GM12875 (cell line): ENCODE measurements around the gene SPDYC.

ENCODE experiments used
- H3K4me3 ChIP-seq: one replicate; pipeline ENCODE4 v1.5.1; 2011; ENCODE audit warnings: low read depth, low read length, control low read depth
- TF ChIP-seq, protein P1 (sequence below): IDR thresholded peaks from 2 replicates; pipeline ENCODE4 v1.5.1; 2011; ENCODE audit warnings: low read depth, mild to moderate bottlenecking, control low read depth, inconsistent platforms, low read length, moderate library complexity, borderline replicate concordance; ENCODE audit not compliant: insufficient read depth

SPDYC gene

DNA sequence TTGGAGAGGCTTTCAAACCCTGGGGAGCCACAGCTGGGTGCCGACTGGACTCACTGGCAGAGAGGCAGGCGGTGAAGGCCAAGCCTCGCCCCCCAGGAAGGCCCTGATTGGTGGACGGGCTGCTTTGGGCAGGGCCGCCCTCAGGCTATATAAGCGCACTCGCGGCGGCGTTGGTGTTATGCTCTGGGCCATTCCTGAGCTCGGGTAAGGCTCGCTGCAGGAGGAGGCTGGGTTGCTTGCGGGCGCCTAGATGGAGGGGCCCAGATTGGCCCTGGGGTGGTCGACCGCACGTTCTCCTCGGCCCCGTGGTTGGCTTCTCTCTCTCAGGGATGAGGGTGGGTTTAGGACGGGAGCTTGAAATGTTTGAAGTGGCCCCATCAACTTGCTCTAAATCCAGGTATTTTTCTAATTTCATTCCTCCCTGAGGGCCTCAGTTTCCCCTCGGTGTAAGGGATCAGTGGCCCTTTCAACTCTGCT lies at the start of gene SPDYC:
TSS of gene SPDYC (plus strand) at position 176 of the 477 bp plus-strand sequence. CDS start 1,125 bp downstream, outside the sequence.
- TF ChIP-seq, protein P1, sequence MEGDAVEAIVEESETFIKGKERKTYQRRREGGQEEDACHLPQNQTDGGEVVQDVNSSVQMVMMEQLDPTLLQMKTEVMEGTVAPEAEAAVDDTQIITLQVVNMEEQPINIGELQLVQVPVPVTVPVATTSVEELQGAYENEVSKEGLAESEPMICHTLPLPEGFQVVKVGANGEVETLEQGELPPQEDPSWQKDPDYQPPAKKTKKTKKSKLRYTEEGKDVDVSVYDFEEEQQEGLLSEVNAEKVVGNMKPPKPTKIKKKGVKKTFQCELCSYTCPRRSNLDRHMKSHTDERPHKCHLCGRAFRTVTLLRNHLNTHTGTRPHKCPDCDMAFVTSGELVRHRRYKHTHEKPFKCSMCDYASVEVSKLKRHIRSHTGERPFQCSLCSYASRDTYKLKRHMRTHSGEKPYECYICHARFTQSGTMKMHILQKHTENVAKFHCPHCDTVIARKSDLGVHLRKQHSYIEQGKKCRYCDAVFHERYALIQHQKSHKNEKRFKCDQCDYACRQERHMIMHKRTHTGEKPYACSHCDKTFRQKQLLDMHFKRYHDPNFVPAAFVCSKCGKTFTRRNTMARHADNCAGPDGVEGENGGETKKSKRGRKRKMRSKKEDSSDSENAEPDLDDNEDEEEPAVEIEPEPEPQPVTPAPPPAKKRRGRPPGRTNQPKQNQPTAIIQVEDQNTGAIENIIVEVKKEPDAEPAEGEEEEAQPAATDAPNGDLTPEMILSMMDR = no peak
- H3K4me3 ChIP-seq = no peak within 1 kb of the TSS

DNA sequence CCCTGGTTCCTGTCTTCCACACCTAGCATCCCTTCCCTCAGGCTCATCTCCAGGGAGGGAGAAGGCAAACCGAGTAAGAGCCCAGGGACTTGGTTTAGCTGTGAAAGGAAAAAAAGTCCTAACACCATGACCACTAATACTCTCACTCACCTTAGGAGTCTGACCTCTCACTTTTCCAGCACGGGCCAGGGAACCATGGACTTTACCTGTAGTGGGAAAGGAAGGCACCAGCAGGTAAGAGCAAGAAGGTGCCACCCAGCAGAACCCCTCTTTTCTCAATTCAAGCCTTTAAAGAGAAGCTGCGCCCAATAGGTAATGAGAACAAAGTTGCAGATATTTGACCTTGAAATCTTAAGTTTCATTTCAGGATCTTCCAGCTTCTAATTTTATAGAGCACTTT lies 49.2 kb upstream of the SPDYC start:
- TF ChIP-seq, protein P1 = no peak
- peak overlapping the region; percentile 88 for H3K4me3 ChIP-seq

DNA sequence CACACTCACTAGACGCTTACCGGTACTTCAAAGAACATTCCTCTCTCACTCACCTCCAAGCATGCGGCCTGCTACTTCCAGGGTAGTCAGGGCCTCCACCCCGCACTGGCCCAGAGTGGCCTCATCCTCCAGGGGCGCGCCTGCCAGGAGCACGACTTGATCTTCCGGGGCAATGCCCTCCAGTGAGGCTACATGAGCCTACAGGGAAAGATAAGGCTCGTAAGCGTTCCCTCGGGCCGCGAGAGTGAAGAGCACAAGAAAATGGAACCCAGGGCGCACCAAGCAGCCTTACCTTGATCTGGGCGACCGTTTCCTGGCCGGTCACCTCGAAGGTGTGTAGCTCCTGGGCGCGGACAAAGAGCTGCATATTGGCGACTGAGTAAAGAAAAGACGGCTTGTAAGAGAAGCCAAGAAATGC lies 48.6 kb upstream of the SPDYC start:
- peak overlapping the region; percentile 88 for H3K4me3 ChIP-seq
- TF ChIP-seq, protein P1 = no peak

- TF ChIP-seq, protein P1 = no peak
- peak within 1 kb of the TSS; percentile 88 for H3K4me3 ChIP-seq
Measured at GRCh38 chr11:65121865-65122696, 48.0 kb upstream of the SPDYC start, which contains the start of the genes FAU and MRPL49. FAU (minus strand) TSS chr11:65122134; CDS start chr11:65121813, 321 bp downstream. MRPL49 (plus strand) TSS chr11:65122321; CDS start chr11:65122347, 26 bp downstream.

DNA sequence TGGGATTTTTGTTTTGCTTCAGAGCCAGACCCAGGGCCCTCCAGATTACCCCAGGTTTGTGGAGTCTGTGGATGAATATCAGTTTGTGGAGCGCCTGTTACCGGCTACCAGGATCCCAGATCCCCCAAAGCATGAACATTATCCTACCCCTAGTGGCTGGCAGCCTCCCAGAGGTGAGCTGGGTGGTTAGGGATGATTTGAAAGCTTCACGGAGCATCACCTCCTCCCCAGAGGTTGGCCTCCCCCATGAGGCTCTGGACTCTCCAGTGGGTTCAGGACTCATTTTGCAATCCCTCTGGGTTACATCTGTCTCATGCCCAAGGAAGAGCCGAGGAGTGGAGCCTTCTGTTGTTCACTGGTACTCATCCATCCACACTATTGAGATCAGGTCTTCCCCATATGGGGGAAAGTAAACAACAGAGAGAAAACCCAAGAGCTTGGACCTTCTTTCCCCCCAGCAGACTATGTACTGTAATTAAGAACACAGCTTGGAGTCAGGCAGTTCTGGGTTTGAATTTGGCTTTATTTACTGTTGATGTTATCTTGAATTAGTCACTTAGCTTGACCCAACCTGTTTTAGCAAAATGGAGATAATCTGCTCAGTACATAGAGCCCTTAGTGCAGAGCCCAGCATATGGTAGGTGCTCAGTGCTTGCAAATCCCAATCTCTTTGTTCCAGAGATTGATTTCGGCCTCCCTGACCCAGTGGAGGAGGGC lies 45.4 kb upstream of the SPDYC start:
- H3K4me3 ChIP-seq = no peak overlapping the region
- TF ChIP-seq, protein P1 = no peak

- H3K4me3 ChIP-seq = no peak overlapping the region
- TF ChIP-seq, protein P1 = no peak
Measured at GRCh38 chr11:65125197-65126056, 44.6 kb upstream of the SPDYC start.
